ENCODE data around the gene RIPK3. TPM values are rescaled to one million over a fixed set of nuclear protein-coding genes. Genes with fewer than 3 reads are reported as not detected.
"Not testable (repeated sequence)": the region's sequence is repeated elsewhere in the genome, so short reads cannot be mapped to it uniquely, and the experiment has no call there.

Gene RIPK3
- total RNA-seq, 1 donor from 2014 or later = 0.60 TPM

- no peak for DNase-seq (ENCODE audit: low read depth in 2 of 2)
These were observed 30.3 kb upstream of the RIPK3 start for GRCh38 chr14:24369907-24370687.

DNA sequence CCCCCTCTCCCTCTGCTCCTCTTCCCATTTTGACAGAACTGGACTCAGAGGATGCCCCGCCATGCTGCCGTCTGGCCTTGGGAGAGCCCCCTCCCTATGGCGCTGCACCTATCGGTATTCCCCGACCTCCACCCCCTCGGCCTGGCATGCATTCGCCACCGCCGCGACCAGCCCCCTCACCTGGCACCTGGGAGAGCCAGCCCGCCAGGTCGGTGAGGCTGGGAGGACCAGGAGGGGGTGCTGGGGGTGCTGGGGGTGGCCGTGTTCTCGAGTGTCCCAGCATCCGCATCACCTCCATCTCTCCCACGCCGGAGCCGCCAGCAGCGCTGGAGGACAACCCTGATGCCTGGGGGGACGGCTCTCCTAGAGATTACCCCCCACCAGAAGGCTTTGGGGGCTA, 29.7 kb upstream of the RIPK3 start:
- no peak for DNase-seq (ENCODE audit: low read depth in 2 of 2)

- peak; percentile 16 to 21 for DNase-seq (ENCODE audit: low read depth in 2 of 2)
These were observed 28.9 kb upstream of the RIPK3 start for GRCh38 chr14:24368562-24369252.

GRCh38 chr14:24368212-24368561, 28.4 kb upstream of the RIPK3 start:
- no peak for DNase-seq (ENCODE audit: low read depth in 2 of 2)

GRCh38 chr14:24367514-24368211, 27.9 kb upstream of the RIPK3 start, which contains the start of gene NFATC4:
NFATC4 (plus strand) TSS chr14:24368184; CDS start chr14:24368341, 157 bp downstream.
- DNase-seq (ENCODE audit: low read depth in 2 of 2) = peak; percentile 68 to 84

GRCh38 chr14:24366721-24367513, 27.1 kb upstream of the RIPK3 start:
- DNase-seq (ENCODE audit: low read depth in 2 of 2) = peak; percentile 64 to 78

GRCh38 chr14:24366413-24366720, 26.6 kb upstream of the RIPK3 start:
- no peak for DNase-seq (ENCODE audit: low read depth in 2 of 2)

DNA sequence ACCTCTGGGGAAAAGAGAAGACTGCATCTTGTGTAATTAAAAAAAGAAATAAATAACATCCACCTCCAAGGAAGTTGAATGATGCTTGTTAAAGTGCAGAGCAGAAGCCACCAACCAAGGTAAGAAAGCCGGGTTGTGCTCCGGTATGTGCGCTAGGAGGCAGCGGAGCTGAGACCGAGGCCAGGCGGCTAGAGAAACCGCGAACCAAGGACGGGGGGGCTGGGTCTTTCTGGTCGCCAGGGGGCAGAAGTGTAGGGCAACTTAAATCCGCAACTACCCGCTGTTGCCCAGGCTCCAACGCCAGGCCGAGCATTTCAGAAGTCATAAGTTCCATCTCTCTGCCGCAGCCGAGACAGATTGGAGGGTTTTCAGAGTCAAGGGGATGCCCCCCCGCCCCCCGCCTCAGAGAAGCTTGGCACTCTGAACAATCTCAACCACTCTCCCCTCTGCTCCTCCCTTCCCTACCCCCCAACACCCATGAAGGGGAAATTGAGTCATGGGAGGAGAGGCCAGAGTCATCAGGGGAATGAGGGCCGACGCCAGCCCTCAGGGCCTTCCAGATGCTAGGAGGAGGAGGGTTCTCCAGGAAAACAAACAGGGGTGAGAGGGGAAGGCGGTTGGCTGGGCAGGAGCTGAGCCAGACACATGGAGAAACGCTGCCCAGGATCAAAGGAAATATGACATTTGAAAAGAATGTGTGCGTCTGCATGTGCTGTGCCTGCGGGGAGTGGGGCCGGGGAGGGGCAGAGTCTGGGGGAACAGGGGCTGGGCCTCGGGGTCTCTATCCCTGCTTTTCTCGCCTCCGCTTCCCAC, 26.0 kb upstream of the RIPK3 start:
- DNase-seq (ENCODE audit: low read depth in 2 of 2) = peak; percentile 95 to 96

GRCh38 chr14:24364841-24365240, 25.1 kb upstream of the RIPK3 start:
- no peak for DNase-seq (ENCODE audit: low read depth in 2 of 2)

- DNase-seq (ENCODE audit: low read depth in 2 of 2) = no peak
These were observed 23.6 kb upstream of the RIPK3 start for GRCh38 chr14:24363401-24363800.

- no peak for DNase-seq (ENCODE audit: low read depth in 2 of 2)
These were observed 22.6 kb upstream of the RIPK3 start for GRCh38 chr14:24362241-24362960.

DNA sequence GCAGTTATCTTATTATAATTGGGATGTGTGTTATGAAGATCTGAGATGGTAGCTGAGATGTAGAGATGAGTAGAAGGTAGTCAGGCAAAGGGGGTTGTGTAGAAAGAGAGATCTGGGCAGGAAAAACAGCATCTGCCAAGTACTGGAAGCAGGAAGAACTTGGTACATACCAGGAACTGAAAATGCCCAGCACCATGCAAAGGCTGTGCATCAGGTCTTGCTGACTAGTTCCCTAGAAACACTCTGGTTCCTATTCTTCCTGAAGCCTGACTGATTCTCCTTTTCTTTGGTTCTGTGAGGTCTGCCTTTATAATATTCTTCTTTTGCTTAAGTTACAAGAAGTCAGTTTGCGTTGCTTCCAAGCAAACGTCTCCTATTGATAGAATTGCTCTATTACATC, 21.5 kb upstream of the RIPK3 start:
- no peak for DNase-seq (ENCODE audit: low read depth in 2 of 2)

GRCh38 chr14:24360281-24360680, 20.5 kb upstream of the RIPK3 start:
- DNase-seq (ENCODE audit: low read depth in 2 of 2) = no peak

GRCh38 chr14:24356208-24356607, 16.4 kb upstream of the RIPK3 start:
- no peak for DNase-seq (ENCODE audit: low read depth in 2 of 2)

DNA sequence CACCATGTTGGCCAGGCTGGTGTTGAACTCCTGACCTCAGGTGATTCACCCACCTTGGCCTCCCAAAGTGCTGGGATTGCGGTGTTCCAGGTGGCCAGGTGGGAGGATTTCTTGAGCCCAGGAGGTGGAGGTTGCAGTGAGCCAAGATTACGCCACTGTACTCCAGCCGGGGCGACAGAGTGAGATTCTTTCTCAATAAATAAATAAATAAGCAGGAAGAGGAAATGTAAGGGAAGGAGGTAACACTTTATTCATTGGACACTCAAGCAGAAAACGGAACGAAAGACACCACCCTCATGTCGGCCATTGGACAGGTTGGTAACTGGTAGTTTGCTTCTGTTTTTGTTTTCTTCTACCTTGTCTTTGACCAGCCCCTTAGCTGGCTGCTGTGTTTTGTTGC, 15.2 kb upstream of the RIPK3 start:
- no peak for DNase-seq (ENCODE audit: low read depth in 2 of 2)

- not testable (repeated sequence) for DNase-seq (ENCODE audit: low read depth in 2 of 2)
These were observed 14.7 kb upstream of the RIPK3 start for GRCh38 chr14:24354482-24354825.

DNA sequence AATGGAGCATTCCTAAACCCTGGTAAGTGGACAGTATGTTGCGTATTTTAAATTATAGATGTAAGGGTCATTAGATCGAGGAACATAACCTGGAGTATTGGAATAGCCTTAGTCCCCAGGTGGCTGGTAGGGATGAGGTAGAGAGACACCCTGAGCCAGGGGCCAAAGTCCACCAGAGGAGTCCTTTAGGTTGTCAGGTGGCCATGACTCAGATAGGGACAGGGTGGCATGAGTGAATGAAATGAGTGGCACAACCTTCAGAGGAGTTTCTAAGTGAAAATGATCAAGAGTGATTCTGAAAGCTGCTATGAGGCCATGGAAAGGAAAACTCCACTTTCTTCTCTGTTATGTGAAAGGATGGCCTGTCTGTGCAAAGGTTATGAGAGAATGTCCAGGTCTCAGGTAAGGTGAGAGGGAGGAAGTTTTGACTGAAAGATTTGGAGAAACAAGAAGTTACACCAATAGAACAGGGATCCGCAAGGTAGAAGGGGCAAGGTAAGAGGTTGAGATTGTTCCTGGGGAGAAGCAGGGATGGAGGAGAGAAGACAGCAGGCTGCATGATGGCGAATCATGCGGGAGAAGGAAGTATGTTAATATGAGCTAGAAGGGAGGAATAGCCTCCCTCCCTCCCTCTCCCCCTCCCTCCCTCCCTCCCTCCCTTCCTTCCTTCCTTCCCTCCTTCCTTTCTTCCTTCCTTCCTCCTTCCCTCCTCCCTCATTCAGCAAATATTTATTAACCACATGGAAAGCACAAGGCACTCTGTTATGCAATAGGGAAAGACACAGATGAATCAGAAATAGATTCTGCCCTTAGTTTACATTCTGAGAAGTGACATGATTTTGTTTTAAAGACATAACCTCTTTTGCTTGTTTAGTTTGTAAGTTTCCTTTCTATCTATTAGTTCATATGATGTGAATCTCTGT, 14.0 kb upstream of the RIPK3 start:
- DNase-seq (ENCODE audit: low read depth in 2 of 2) = no peak

- DNase-seq (ENCODE audit: low read depth in 2 of 2) = peak in 1 of 2 donors; percentile 22
These were observed 11.7 kb upstream of the RIPK3 start for GRCh38 chr14:24351517-24351916.

- no peak for DNase-seq (ENCODE audit: low read depth in 2 of 2)
These were observed 10.0 kb upstream of the RIPK3 start for GRCh38 chr14:24349742-24350141.

Data from lung microvascular endothelial cell (primary cell).